Liver (tissue), 9 donors: Measurements from ENCODE around the gene ARID3B. TPM values are rescaled to one million over a fixed set of nuclear protein-coding genes. Genes with fewer than 3 reads are reported as not detected.

Experiments
- DNase-seq: peaks from one replicate; pipeline ENCODE4 v3.0.0-alpha.2; 2017; ENCODE audit warnings: low spot score
- H3K27ac ChIP-seq, 2 donors: one replicate each; pipeline ENCODE4 v1.7.0; 2013; ENCODE audit warnings: inconsistent platforms in 2 of 2, low read length in 2 of 2, control low read depth in 1 of 2, low read depth in 1 of 2, mild to moderate bottlenecking in 1 of 2
- H3K27me3 ChIP-seq, 4 donors: one replicate each; pipeline versions ENCODE4 v1.6.1 to v1.7.0; 2013; ENCODE audit warnings: low read length in 3 of 4, inconsistent platforms in 1 of 4, mild to moderate bottlenecking in 1 of 4, moderate library complexity in 1 of 4; ENCODE audit not compliant: control insufficient read depth in 4 of 4, insufficient read depth in 4 of 4
- H3K36me3 ChIP-seq, 4 donors: one replicate each; pipeline versions ENCODE4 v1.6.1 to v1.7.0; 2013; ENCODE audit warnings: low read length in 3 of 4, mild to moderate bottlenecking in 3 of 4, low read depth in 1 of 4, moderate library complexity in 1 of 4; ENCODE audit not compliant: control insufficient read depth in 4 of 4, insufficient read depth in 3 of 4
- H3K4me1 ChIP-seq, 4 donors: one replicate each; pipeline versions ENCODE4 v1.6.1 to v1.7.0; 2013; ENCODE audit warnings: low read length in 3 of 4, mild to moderate bottlenecking in 3 of 4, moderate library complexity in 1 of 4; ENCODE audit not compliant: control insufficient read depth in 4 of 4, insufficient read depth in 4 of 4
- H3K4me3 ChIP-seq, 3 donors: one replicate each; pipeline versions ENCODE4 v1.6.1 to v1.7.0; 2013; ENCODE audit warnings: low read length in 3 of 3, control low read depth in 1 of 3, low read depth in 1 of 3, mild to moderate bottlenecking in 1 of 3
- H3K9ac ChIP-seq, 2 donors: one replicate each; pipeline ENCODE4 v1.7.0; 2013; ENCODE audit warnings: low read length in 2 of 2, mild to moderate bottlenecking in 2 of 2, moderate library complexity in 2 of 2, control low read depth in 1 of 2, low read depth in 1 of 2
- H3K9me3 ChIP-seq, 4 donors: one replicate each; pipeline versions ENCODE4 v1.6.1 to v1.7.0; 2013; ENCODE audit warnings: low read length in 3 of 4; ENCODE audit not compliant: control insufficient read depth in 4 of 4
- EGR1 ChIP-seq, 2 donors: IDR thresholded peaks; 2 replicates each; pipeline ENCODE4 v1.6.1; 2016 to 2018; ENCODE audit warnings: antibody characterized with exemption in 2 of 2, low read depth in 2 of 2
- FOXA1 ChIP-seq: IDR thresholded peaks from 2 replicates; pipeline ENCODE4 v1.6.1; 2016; ENCODE audit warnings: antibody characterized with exemption
- GABPA ChIP-seq, 2 donors: IDR thresholded peaks in 1 of 2; conservative IDR thresholded peaks in 1 of 2; 2 replicates each; pipeline ENCODE4 v1.6.1; 2016; ENCODE audit warnings: antibody characterized with exemption in 2 of 2, mild to moderate bottlenecking in 1 of 2, moderate library complexity in 1 of 2
- HNF4A ChIP-seq, 2 donors: conservative IDR thresholded peaks; 2 replicates each; pipeline ENCODE4 v1.6.1; 2016; ENCODE audit warnings: antibody characterized with exemption in 2 of 2, mild to moderate bottlenecking in 2 of 2
- HNF4G ChIP-seq: IDR thresholded peaks from 2 replicates; pipeline ENCODE4 v1.6.1; 2016; ENCODE audit warnings: antibody characterized with exemption
- RXRA ChIP-seq, 2 donors: IDR thresholded peaks; 2 replicates each; pipeline ENCODE4 v1.6.1; 2017 to 2018; ENCODE audit warnings: antibody characterized with exemption in 2 of 2, mild to moderate bottlenecking in 1 of 2
- SP1 ChIP-seq: IDR thresholded peaks from 2 replicates; pipeline ENCODE4 v1.6.1; 2018; ENCODE audit warnings: antibody characterized with exemption, mild to moderate bottlenecking
- TAF1 ChIP-seq: conservative IDR thresholded peaks from 2 replicates; pipeline ENCODE4 v1.6.1; 2016; ENCODE audit warnings: antibody characterized with exemption, mild to moderate bottlenecking
- YY1 ChIP-seq: IDR thresholded peaks from 2 replicates; pipeline ENCODE4 v1.6.1; 2016; ENCODE audit warnings: antibody characterized with exemption, mild to moderate bottlenecking
- WGBS: extraction: QIAGEN DNeasy Blood & Tissue Kit; methylation state at CpG from one replicate; pipeline ENCODE4 v1.1.7; 2013; 5-methylcytosine and 5-hydroxymethylcytosine counted together
- polyA plus RNA-seq, 2 donors: library from polyadenylated mRNA; stranded (reverse) in 1 of 2; unstranded in 1 of 2; fragments of 200-250 nt in 1 of 2; fragments of >200 nt in 1 of 2; fragmentation: Nextera tagmentation in 1 of 2; extraction: Ambion mirVana in 1 of 2; gene quantifications; one replicate each; pipeline versions ENCODE4 v1.2.1 to v1.2.3, GENCODE V29; 2013 to 2015
- total RNA-seq, 2 donors: library from RNA; depleted of rRNA; stranded (reverse); fragments of >200 nt; gene quantifications; one replicate each; pipeline ENCODE4 v1.2.3, GENCODE V29; 2014
- TF ChIP-seq, protein P1 (sequence below): fragments of 150-350 bp; IDR thresholded peaks from 2 replicates; pipeline ENCODE4 v1.5.1; 2017; ENCODE audit warnings: improper control_type of control experiment, low read depth, low read length; ENCODE audit not compliant: missing input control
- TF ChIP-seq, protein P2 (sequence below): IDR thresholded peaks from 2 replicates; pipeline ENCODE4 v1.6.1; 2016; ENCODE audit warnings: antibody characterized with exemption, mild to moderate bottlenecking
- TF ChIP-seq, protein P3 (sequence below): IDR thresholded peaks from 2 replicates; pipeline ENCODE4 v1.6.1; 2016; ENCODE audit warnings: antibody characterized with exemption
- donor health status: healthy.
- donor health status: healthy.
- donor health status: healthy.
- donor health status: healthy.
- donor health status: healthy.

Gene ARID3B
- total and polyA plus RNA-seq, 4 donors = 1.4 to 6.6 (median 2.7) TPM

DNA sequence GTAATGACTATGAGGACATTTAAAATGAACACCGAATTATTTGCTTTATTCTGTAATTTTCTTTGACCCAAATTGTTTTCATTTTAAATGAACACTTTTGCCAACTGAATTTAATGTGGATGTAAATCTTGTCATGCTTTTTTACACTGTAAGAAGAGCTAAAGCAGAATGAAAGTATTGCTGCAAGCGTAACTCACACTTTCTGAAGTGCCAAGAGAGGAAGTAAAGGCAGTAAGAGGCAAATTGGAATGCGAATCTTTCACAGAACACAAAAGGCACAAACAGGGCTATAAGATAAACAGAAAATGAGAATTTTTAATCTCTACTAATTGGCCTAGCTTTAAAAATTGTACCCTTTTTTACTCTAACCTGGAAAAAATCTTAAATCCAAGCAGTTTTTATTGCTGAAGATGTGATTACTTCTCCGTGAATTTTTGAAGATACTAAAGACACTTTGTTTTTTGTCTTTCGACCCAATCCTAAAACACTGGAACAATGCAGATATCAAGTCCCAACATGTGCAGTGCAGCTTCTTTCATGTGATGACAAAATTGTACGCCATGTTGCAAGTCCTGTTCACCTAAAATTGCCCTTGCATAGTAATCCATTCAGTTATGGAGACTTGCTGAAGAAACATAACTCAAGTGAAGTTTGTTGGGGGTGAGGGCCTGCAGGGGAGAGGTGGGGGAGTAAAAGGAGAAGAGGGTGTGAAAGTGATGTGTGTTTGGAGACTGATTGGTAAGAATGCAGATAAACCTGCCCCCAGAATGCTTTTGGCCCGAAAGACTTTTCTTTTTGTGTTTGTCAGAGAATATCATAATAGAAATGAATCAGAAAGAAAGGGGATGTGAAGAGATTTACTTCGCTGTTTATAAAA is 1.4 kb downstream of the ARID3B start:
- Histone ChIP-seq H3K9ac (no peak overlapping the region), H3K27me3 (no peaks in the 10 kb centered on the region), H3K27ac (no peak overlapping the region), H3K4me3 (peak overlapping the region in 2 of 3 donors; percentile 76 to 93), H3K9me3 (no peaks in the 10 kb centered on the region), H3K36me3 (peaks cover 0 to 3% (median 0%) of the 10 kb centered on the region in 4 donors), H3K4me1 (peaks cover 7 to 42% (median 37%) of the 10 kb centered on the region in 4 donors)
- TF ChIP-seq, protein P1, sequence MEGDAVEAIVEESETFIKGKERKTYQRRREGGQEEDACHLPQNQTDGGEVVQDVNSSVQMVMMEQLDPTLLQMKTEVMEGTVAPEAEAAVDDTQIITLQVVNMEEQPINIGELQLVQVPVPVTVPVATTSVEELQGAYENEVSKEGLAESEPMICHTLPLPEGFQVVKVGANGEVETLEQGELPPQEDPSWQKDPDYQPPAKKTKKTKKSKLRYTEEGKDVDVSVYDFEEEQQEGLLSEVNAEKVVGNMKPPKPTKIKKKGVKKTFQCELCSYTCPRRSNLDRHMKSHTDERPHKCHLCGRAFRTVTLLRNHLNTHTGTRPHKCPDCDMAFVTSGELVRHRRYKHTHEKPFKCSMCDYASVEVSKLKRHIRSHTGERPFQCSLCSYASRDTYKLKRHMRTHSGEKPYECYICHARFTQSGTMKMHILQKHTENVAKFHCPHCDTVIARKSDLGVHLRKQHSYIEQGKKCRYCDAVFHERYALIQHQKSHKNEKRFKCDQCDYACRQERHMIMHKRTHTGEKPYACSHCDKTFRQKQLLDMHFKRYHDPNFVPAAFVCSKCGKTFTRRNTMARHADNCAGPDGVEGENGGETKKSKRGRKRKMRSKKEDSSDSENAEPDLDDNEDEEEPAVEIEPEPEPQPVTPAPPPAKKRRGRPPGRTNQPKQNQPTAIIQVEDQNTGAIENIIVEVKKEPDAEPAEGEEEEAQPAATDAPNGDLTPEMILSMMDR = no peak
- TF ChIP-seq, protein P2, sequence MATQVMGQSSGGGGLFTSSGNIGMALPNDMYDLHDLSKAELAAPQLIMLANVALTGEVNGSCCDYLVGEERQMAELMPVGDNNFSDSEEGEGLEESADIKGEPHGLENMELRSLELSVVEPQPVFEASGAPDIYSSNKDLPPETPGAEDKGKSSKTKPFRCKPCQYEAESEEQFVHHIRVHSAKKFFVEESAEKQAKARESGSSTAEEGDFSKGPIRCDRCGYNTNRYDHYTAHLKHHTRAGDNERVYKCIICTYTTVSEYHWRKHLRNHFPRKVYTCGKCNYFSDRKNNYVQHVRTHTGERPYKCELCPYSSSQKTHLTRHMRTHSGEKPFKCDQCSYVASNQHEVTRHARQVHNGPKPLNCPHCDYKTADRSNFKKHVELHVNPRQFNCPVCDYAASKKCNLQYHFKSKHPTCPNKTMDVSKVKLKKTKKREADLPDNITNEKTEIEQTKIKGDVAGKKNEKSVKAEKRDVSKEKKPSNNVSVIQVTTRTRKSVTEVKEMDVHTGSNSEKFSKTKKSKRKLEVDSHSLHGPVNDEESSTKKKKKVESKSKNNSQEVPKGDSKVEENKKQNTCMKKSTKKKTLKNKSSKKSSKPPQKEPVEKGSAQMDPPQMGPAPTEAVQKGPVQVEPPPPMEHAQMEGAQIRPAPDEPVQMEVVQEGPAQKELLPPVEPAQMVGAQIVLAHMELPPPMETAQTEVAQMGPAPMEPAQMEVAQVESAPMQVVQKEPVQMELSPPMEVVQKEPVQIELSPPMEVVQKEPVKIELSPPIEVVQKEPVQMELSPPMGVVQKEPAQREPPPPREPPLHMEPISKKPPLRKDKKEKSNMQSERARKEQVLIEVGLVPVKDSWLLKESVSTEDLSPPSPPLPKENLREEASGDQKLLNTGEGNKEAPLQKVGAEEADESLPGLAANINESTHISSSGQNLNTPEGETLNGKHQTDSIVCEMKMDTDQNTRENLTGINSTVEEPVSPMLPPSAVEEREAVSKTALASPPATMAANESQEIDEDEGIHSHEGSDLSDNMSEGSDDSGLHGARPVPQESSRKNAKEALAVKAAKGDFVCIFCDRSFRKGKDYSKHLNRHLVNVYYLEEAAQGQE = no peak
- TF ChIP-seq FOXA1 (no peak), HNF4A (conservative IDR thresholded peaks at IDR 0.05) (no peak), SP1 (no peak), EGR1 (IDR thresholded peaks at IDR 0.05; ENCODE audit: low read depth in 2 of 2) (no peak)
- WGBS = 79% methylated on average over 8 of the region's 8 CpGs
- DNase-seq = no peak

DNA sequence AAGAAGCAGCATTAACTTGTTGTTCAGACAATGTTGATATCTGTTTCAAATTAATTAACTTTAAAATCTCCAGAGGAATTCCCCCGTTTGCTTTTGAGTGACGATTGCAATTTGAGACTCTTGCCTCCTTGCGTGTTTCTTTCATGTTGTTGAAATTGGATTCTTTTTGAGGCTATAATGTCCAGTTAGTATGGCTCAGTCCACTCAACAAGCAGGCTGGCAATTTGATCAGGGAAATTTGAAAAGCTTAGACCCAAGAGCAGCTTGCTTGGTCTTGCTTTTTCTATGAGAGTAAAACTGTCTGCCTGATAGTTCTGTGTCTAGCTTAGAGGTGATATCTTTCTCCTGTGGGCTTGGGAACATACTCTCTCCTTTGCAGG is 2.0 kb downstream of the ARID3B start:
- no peak overlapping the region for H3K4me3 ChIP-seq
- peaks cover 0 to 3% (median 0%) of the 10 kb centered on the region in 4 donors for H3K36me3 ChIP-seq
- TF ChIP-seq, protein P1 = no peak
- TF ChIP-seq RXRA (IDR thresholded peaks at IDR 0.05) (no peak), YY1 (no peak), TAF1 (no peak), HNF4A (conservative IDR thresholded peaks at IDR 0.05) (no peak), GABPA (IDR thresholded peaks at IDR 0.05 in 1 of 2, conservative IDR thresholded peaks at IDR 0.05 in 1 of 2) (no peak), FOXA1 (no peak), HNF4G (no peak)
- TF ChIP-seq, protein P3, sequence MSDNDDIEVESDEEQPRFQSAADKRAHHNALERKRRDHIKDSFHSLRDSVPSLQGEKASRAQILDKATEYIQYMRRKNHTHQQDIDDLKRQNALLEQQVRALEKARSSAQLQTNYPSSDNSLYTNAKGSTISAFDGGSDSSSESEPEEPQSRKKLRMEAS = no peak
- no peak overlapping the region for H3K27ac ChIP-seq
- 92% methylated on average over 3 of the region's 3 CpGs for WGBS
- no peak overlapping the region for H3K9ac ChIP-seq
- no peaks in the 10 kb centered on the region for H3K9me3 ChIP-seq
- H3K27me3 ChIP-seq = no peaks in the 10 kb centered on the region
- no peak for DNase-seq
- H3K4me1 ChIP-seq = peaks cover 7 to 49% (median 43%) of the 10 kb centered on the region in 4 donors
